Raji (cell line): ENCODE results near the gene OTULIN.

ENCODE experiments used
- POLR2A ChIP-seq: IDR thresholded peaks from 2 replicates; pipeline ENCODE4 v1.6.1; 2011; ENCODE audit warnings: low read depth, low read length, control low read depth; ENCODE audit not compliant: insufficient read depth

Gene OTULIN

GRCh38 chr5:14730881-14731280 lies 66.4 kb downstream of the OTULIN start:
- no peak for TF ChIP-seq POLR2A

GRCh38 chr5:14732991-14733390 lies 68.5 kb downstream of the OTULIN start:
- TF ChIP-seq POLR2A = no peak

- TF ChIP-seq POLR2A = no peak
Measured at GRCh38 chr5:14733661-14734060, 69.1 kb downstream of the OTULIN start.

- TF ChIP-seq POLR2A = no peak
Measured at GRCh38 chr5:14734396-14734795, 69.9 kb downstream of the OTULIN start.

- no peak for TF ChIP-seq POLR2A
Measured at GRCh38 chr5:14735944-14736343, 71.4 kb downstream of the OTULIN start.

- no peak for TF ChIP-seq POLR2A
Measured at GRCh38 chr5:14737291-14737690, 72.8 kb downstream of the OTULIN start.

- TF ChIP-seq POLR2A = no peak
Measured at GRCh38 chr5:14738050-14738449, 73.5 kb downstream of the OTULIN start.

- TF ChIP-seq POLR2A = no peak
Measured at GRCh38 chr5:14739538-14739937, 75.0 kb downstream of the OTULIN start.

GRCh38 chr5:14739981-14740380 lies 75.5 kb downstream of the OTULIN start:
- no peak for TF ChIP-seq POLR2A

GRCh38 chr5:14741131-14741530 lies 76.6 kb downstream of the OTULIN start:
- no peak for TF ChIP-seq POLR2A

GRCh38 chr5:14741801-14742440 lies 77.4 kb downstream of the OTULIN start:
- TF ChIP-seq POLR2A = no peak

GRCh38 chr5:14742498-14742897 lies 78.0 kb downstream of the OTULIN start:
- no peak for TF ChIP-seq POLR2A

- TF ChIP-seq POLR2A = no peak
Measured at GRCh38 chr5:14743601-14744295, 79.2 kb downstream of the OTULIN start.

- TF ChIP-seq POLR2A = no peak
Measured at GRCh38 chr5:14744296-14745187, 80.0 kb downstream of the OTULIN start.

GRCh38 chr5:14745188-14745563 lies 80.7 kb downstream of the OTULIN start:
- TF ChIP-seq POLR2A = no peak

GRCh38 chr5:14745753-14746152 lies 81.2 kb downstream of the OTULIN start:
- no peak for TF ChIP-seq POLR2A
